HepG2 (cell line): ENCODE measurements around the gene CACTIN. TPM values are rescaled to one million over a fixed set of nuclear protein-coding genes. Genes with fewer than 3 reads are reported as not detected.

ENCODE experiments used
- ATAC-seq: fragments of 200-7000 bp; cut with Tn5 transposase; 3 replicates; pipeline ENCODE4 v1.9.1; 2020; ENCODE audit warnings: mild to moderate bottlenecking, moderate library complexity
- BruUV-seq: library from RNA; stranded (reverse); fragments of 400-500 nt; replicated peaks from 2 replicates; lab custom pipeline; 2021; lab: Mats Ljungman, UMichigan
- CTCF ChIA-PET: fragments of 300-600 bp; formaldehyde crosslinking; extraction: SDS; loops from one replicate; lab custom pipeline; 2021; ENCODE audit warnings: low total read pairs, inconsistent platforms, low intra/inter-chr PET ratio; lab: Yijun Ruan, JAX
- POLR2A ChIA-PET: fragments of 350-600 bp; sonication (Branson Sonifier 250); formaldehyde crosslinking; loops from one replicate; lab custom pipeline; 2020; ENCODE audit warnings: antibody characterized with exemption, inconsistent platforms; lab: Yijun Ruan, JAX
- DNase-seq: peaks from one replicate; pipeline ENCODE4 v3.0.0-alpha.2; 2015; ENCODE audit warnings: low spot score
- FAIRE-seq: peaks from 3 replicates; lab custom pipeline; 2011; peaks lifted over from hg19 to GRCh38; lab: Jason Lieb, UNC
- H2AFZ ChIP-seq: one replicate; pipeline ENCODE4 v1.6.1; 2011; ENCODE audit warnings: low read length, inconsistent platforms
- H3K27ac ChIP-seq: fragments of 300-600 bp; 3 replicates; pipeline ENCODE4 v1.8.0; 2011; ENCODE audit warnings: mixed run types, mild to moderate bottlenecking, mixed read lengths, low read length, inconsistent platforms; ENCODE audit not compliant: insufficient read depth; ENCODE audit errors: extremely low read length
- H3K27me3 ChIP-seq, 2 experiments: fragments of 200-600 bp in 1 of 2; 2 replicates in 1 of 2; 3 replicates in 1 of 2; pipeline versions ENCODE4 v1.6.0 to v1.8.0; 2011; ENCODE audit warnings: low read length in 2 of 2, mild to moderate bottlenecking in 2 of 2, moderate library complexity in 2 of 2, inconsistent platforms in 1 of 2; ENCODE audit not compliant: insufficient read depth in 2 of 2, control insufficient read depth in 1 of 2
- H3K36me3 ChIP-seq, 2 experiments: fragments of 200-600 bp in 1 of 2; replicated peaks in 1 of 2; 2 replicates in 1 of 2; 3 replicates in 1 of 2; pipeline versions ENCODE4 v1.5.1 to v1.8.0; 2011; ENCODE audit warnings: low read length in 2 of 2, inconsistent platforms in 1 of 2; ENCODE audit not compliant: insufficient read depth in 2 of 2, control insufficient read depth in 1 of 2
- H3K4me1 ChIP-seq: 2 replicates; pipeline ENCODE4 v1.5.1; 2012; ENCODE audit warnings: low read length, inconsistent platforms; ENCODE audit not compliant: insufficient read depth
- H3K4me2 ChIP-seq: 2 replicates; pipeline ENCODE4 v1.6.0; 2011; ENCODE audit warnings: low read depth, low read length, inconsistent platforms
- H3K4me3 ChIP-seq, 3 experiments: fragments of 200-600 bp in 1 of 3; sonication (generic), shearing (Covaris generic) in 1 of 3; replicated peaks in 1 of 3; 2 replicates each; pipeline ENCODE4 v1.5.1; 2011 to 2016; ENCODE audit warnings: low read length in 3 of 3, inconsistent platforms in 2 of 3, low read depth in 2 of 3, mild to moderate bottlenecking in 2 of 3, control low read depth in 1 of 3, mixed read lengths in 1 of 3; ENCODE audit not compliant: insufficient read depth in 1 of 3
- H3K79me2 ChIP-seq: one replicate; pipeline ENCODE4 v1.6.1; 2011; ENCODE audit warnings: low read length, inconsistent platforms; ENCODE audit not compliant: insufficient read depth
- H3K9ac ChIP-seq: 2 replicates; pipeline ENCODE4 v1.6.0; 2011; ENCODE audit warnings: mild to moderate bottlenecking, low read depth, low read length, inconsistent platforms; ENCODE audit not compliant: insufficient read depth
- H3K9me3 ChIP-seq: 2 replicates; pipeline ENCODE4 v1.5.1; 2012; ENCODE audit warnings: mild to moderate bottlenecking, low read length
- H4K20me1 ChIP-seq: 2 replicates; pipeline ENCODE4 v1.6.0; 2011; ENCODE audit warnings: inconsistent platforms, mild to moderate bottlenecking, low read length, moderate library complexity; ENCODE audit not compliant: insufficient read depth
- MAFG ChIP-seq: sonication (generic); formaldehyde crosslinking; IDR thresholded peaks from 2 replicates; pipeline ENCODE4 v1.5.1; 2020; ENCODE audit warnings: mild to moderate bottlenecking, missing genetic modification reagents
- STAG1 ChIP-seq: sonication (generic); formaldehyde crosslinking; IDR thresholded peaks from 2 replicates; pipeline ENCODE4 v1.4.0; 2020; ENCODE audit warnings: missing genetic modification reagents
- ZFP36 ChIP-seq: fragments of 150-350 bp; IDR thresholded peaks from 2 replicates; pipeline ENCODE4 v1.6.1; 2018; ENCODE audit warnings: borderline replicate concordance, low read length, low read depth; ENCODE audit not compliant: partially characterized antibody
- ZNF337 ChIP-seq: sonication (generic); formaldehyde crosslinking; IDR thresholded peaks from 2 replicates; pipeline ENCODE4 v1.5.1; 2020; ENCODE audit warnings: missing genetic modification reagents, low read depth, mild to moderate bottlenecking, borderline replicate concordance
- WGBS: methylation state at CpG from one replicate; pipeline ENCODE4 v1.1.6; 2017; ENCODE audit warnings: low lambda C conversion rate; 5-methylcytosine and 5-hydroxymethylcytosine counted together
- in situ Hi-C: cut with HindIII; loops from 2 replicates; pipeline ENCODE4 v1.10.0; 2017; ENCODE audit warnings: low pct_unique_long_range_greater_than_20kb; ENCODE audit not compliant: extremely low pct_ligation_motif_present
- intact Hi-C: fragments of 100-400 bp; cut with micrococcal nuclease; formaldehyde crosslinking; loops from one replicate; pipeline ENCODE4 v1.10.0; 2022; ENCODE audit not compliant: unreplicated experiment
- polyA plus RNA-seq, 8 experiments: library from polyadenylated mRNA; depleted of rRNA in 3 of 8; stranded (reverse) in 7 of 8; unstranded in 1 of 8; fragments of >200 nt; fragmentation: Illumina TruSeq in 4 of 8; extraction: Trizol in 4 of 8; gene quantifications; 2 replicates each; pipeline versions ENCODE4 v1.2.1 to v1.2.3, GENCODE V29; 2011 to 2016; ENCODE audit warnings: low read depth in 4 of 8, missing spikeins in 1 of 8, mixed read lengths in 1 of 8; ENCODE audit not compliant: insufficient read depth in 1 of 8
- total RNA-seq, 5 experiments: library from RNA; depleted of rRNA; stranded (reverse); fragments of >200 nt; fragmentation: Illumina TruSeq; extraction: Trizol; gene quantifications; 2 replicates each; pipeline ENCODE4 v1.2.3, GENCODE V29; 2016; ENCODE audit warnings: low read depth in 1 of 5
- TF ChIP-seq, protein P1 (sequence below): sonication (generic); formaldehyde crosslinking; IDR thresholded peaks from 2 replicates; pipeline ENCODE4 v1.4.0; 2020; ENCODE audit warnings: missing genetic modification reagents, borderline replicate concordance

CACTIN gene
- total and polyA plus RNA-seq, 2 of the 13 experiments (the other 11 are each of a cell fraction or from before 2014, with no cell fraction given) = 10.0 to 16.6 TPM

- ATAC-seq (no peak), FAIRE-seq (no peak), DNase-seq (no peak)
- intact Hi-C loops = no loop called here
- H3K9me3 ChIP-seq = no peaks in the 10 kb centered on the region
- peaks cover 5 to 6% of the 10 kb centered on the region in 2 experiments; a peak in 2 of 5 replicates for H3K36me3 ChIP-seq
- H3K9ac ChIP-seq = no peak overlapping the region
- no peaks in the 10 kb centered on the region for H4K20me1 ChIP-seq
- H3K4me1 ChIP-seq = peaks cover 4% of the 10 kb centered on the region; the same call in 1 of the 2 replicates
- no peak overlapping the region for H2AFZ ChIP-seq
- no peak overlapping the region for H3K4me3 ChIP-seq
- ChIA-PET CTCF (no interaction called here), POLR2A (no interaction called here)
- no TSS peak for BruUV-seq
- in situ Hi-C loops = no loop called here
- no peak overlapping the region for H3K27ac ChIP-seq
- WGBS = 96% methylated on average over 9 of the region's 17 CpGs
- no peaks in the 10 kb centered on the region for H3K27me3 ChIP-seq
- TF ChIP-seq ZNF337 (no peak), STAG1 (CRISPR knock-in tag) (no peak)
- H3K79me2 ChIP-seq = peaks cover 2% of the 10 kb centered on the region
- H3K4me2 ChIP-seq = no peak overlapping the region
Measured at GRCh38 chr19:3619631-3620012, 7.0 kb downstream of the CACTIN start.

- no peaks in the 10 kb centered on the region for H3K4me1 ChIP-seq
- no peak overlapping the region for H3K4me2 ChIP-seq
- no peaks in the 10 kb centered on the region for H3K79me2 ChIP-seq
- no peak for ATAC-seq
- H2AFZ ChIP-seq = no peak overlapping the region
- no peak overlapping the region for H3K9ac ChIP-seq
- TF ChIP-seq ZFP36 (peak; percentile 40), MAFG (CRISPR knock-in tag) (peak; percentile 1; the same call in 1 of the 2 replicates)
- TF ChIP-seq, protein P1, sequence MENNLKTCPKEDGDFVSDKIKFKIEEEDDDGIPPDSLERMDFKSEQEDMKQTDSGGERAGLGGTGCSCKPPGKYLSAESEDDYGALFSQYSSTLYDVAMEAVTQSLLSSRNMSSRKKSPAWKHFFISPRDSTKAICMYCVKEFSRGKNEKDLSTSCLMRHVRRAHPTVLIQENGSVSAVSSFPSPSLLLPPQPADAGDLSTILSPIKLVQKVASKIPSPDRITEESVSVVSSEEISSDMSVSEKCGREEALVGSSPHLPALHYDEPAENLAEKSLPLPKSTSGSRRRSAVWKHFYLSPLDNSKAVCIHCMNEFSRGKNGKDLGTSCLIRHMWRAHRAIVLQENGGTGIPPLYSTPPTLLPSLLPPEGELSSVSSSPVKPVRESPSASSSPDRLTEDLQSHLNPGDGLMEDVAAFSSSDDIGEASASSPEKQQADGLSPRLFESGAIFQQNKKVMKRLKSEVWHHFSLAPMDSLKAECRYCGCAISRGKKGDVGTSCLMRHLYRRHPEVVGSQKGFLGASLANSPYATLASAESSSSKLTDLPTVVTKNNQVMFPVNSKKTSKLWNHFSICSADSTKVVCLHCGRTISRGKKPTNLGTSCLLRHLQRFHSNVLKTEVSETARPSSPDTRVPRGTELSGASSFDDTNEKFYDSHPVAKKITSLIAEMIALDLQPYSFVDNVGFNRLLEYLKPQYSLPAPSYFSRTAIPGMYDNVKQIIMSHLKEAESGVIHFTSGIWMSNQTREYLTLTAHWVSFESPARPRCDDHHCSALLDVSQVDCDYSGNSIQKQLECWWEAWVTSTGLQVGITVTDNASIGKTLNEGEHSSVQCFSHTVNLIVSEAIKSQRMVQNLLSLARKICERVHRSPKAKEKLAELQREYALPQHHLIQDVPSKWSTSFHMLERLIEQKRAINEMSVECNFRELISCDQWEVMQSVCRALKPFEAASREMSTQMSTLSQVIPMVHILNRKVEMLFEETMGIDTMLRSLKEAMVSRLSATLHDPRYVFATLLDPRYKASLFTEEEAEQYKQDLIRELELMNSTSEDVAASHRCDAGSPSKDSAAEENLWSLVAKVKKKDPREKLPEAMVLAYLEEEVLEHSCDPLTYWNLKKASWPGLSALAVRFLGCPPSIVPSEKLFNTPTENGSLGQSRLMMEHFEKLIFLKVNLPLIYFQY (CRISPR knock-in tag) = no peak
- TF ChIP-seq, all 625 proteins: peak for 2
- ChIA-PET CTCF (interaction anchor here (1.2 kb wide), 1 partner anchor 19 kb away, joined by 5 read pairs; no protein-coding TSS in a partner anchor), POLR2A (no interaction called here)
- no peak overlapping the region for H3K27ac ChIP-seq
- H4K20me1 ChIP-seq = no peaks in the 10 kb centered on the region
- in situ Hi-C loops (no loop called here), intact Hi-C loops (no loop called here)
- H3K4me3 ChIP-seq = no peak overlapping the region
- no peak for DNase-seq
- H3K9me3 ChIP-seq = no peaks in the 10 kb centered on the region
- H3K36me3 ChIP-seq = peaks cover 5 to 6% of the 10 kb centered on the region in 2 experiments; a peak in 2 of 5 replicates
- BruUV-seq = no TSS peak
- no peak for FAIRE-seq
- WGBS = 95% methylated on average over 11 of the region's 31 CpGs
- H3K27me3 ChIP-seq = no peaks in the 10 kb centered on the region
Measured at GRCh38 chr19:3618811-3619630, 7.6 kb downstream of the CACTIN start.
